IgD-negative memory B cell (primary cell): Measurements from ENCODE around the gene UCHL3. TPM values are rescaled to one million over a fixed set of nuclear protein-coding genes. Genes with fewer than 3 reads are reported as not detected.

Source experiments
- H3K27ac Mint-ChIP-seq, 3 donors: one replicate each; pipeline ENCODE4 v1.8.0; 2020 to 2022; ENCODE audit warnings: mild to moderate bottlenecking in 3 of 3, mixed read lengths in 3 of 3, moderate library complexity in 1 of 3
- H3K27me3 Mint-ChIP-seq: one replicate; pipeline ENCODE4 v1.8.0; 2021; ENCODE audit warnings: mixed read lengths
- H3K36me3 Mint-ChIP-seq: one replicate; pipeline ENCODE4 v1.8.0; 2020; ENCODE audit warnings: mild to moderate bottlenecking, mixed read lengths
- H3K4me1 Mint-ChIP-seq, 3 donors: one replicate each; pipeline ENCODE4 v1.8.0; 2020 to 2022; ENCODE audit warnings: mixed read lengths in 3 of 3, mild to moderate bottlenecking in 1 of 3
- H3K4me3 Mint-ChIP-seq, 4 donors: one replicate each; pipeline ENCODE4 v1.8.0; 2020 to 2022; ENCODE audit warnings: mild to moderate bottlenecking in 4 of 4, mixed read lengths in 4 of 4, moderate library complexity in 3 of 4
- H3K9me3 Mint-ChIP-seq, 3 donors: one replicate each; pipeline ENCODE4 v1.8.0; 2020 to 2021; ENCODE audit warnings: mixed read lengths in 3 of 3, mild to moderate bottlenecking in 1 of 3
- polyA plus RNA-seq: library from polyadenylated mRNA; unstranded; fragments of 300-500 nt; fragmentation: Illumina TruSeq; gene quantifications from one replicate; pipeline ENCODE4 v1.2.3, GENCODE V29; 2021

The UCHL3 gene
- polyA plus RNA-seq, 1 donor from 2014 or later, result 30.4 TPM

DNA sequence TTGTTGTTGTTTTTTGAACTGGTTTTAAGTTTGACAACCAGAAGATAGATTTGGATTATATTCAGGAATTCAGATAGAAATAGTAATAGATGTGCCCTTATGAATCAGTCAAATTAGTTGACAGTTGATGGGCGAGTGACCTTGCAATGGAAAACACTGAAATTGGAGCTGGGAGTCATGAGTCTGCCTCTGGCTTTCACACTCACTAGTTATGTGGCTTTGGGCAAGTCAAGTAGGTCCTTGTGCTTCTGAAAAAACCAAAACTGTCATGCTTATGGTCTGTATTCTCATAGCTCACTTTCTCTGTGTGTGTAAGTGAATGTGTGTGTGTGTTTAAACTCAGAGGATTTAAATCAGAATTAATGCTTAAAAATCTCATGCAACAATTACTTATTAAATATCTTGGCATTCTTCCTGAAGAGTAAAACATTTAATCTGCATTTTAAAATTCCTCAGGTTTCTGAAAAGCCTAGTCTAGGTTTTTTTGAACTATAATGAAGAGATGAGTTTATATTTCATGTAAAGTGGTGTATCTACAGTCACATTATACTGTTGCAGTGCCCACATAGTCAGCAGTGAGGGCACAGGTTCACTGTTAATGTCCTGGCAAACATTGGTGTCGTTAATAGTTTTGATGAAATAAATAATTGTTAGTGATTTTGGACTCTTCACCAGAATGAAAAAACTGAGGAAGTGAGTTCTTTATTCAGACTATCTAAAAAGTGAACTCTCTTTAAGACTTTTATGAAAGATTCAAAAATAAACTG lies 32.5 kb downstream of the UCHL3 start:
- no peak overlapping the region for H3K4me3 Mint-ChIP-seq
- peaks cover 0 to 1% (median 1%) of the 10 kb centered on the region in 3 donors for H3K4me1 Mint-ChIP-seq
- no peak overlapping the region for H3K27ac Mint-ChIP-seq
- H3K27me3 Mint-ChIP-seq, result no peaks in the 10 kb centered on the region
- H3K9me3 Mint-ChIP-seq, result peaks cover 3 to 13% (median 5%) of the 10 kb centered on the region in 3 donors
- peaks cover 14% of the 10 kb centered on the region for H3K36me3 Mint-ChIP-seq

- Mint-ChIP-seq H3K36me3 (peaks cover 15% of the 10 kb centered on the region), H3K4me1 (peaks cover 0 to 2% (median 1%) of the 10 kb centered on the region in 3 donors), H3K27me3 (no peaks in the 10 kb centered on the region), H3K27ac (no peak overlapping the region), H3K4me3 (no peak overlapping the region), H3K9me3 (peaks cover 3 to 13% (median 5%) of the 10 kb centered on the region in 3 donors)
Measured at GRCh38 chr13:75583091-75583490, 33.5 kb downstream of the UCHL3 start.

DNA sequence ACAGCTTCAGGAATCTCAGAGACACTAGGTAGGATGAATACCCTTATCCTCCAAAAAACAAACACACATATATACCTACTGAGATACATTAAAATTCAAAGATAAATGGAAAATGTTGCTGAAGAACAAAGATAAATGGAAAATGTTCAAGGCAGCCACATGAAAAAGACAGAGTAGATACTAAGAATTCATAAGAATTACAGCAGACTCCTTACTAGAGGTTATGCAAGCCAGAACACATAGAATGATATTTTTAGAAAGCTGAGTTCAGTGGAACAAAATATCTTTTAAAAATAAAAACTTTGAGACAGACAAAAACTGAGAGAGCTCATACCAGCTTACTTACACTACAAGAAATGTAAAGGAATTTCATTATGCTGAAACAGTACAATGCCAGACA lies 35.6 kb downstream of the UCHL3 start:
- H3K27ac Mint-ChIP-seq, result no peak overlapping the region
- H3K36me3 Mint-ChIP-seq, result peaks cover 19% of the 10 kb centered on the region
- H3K27me3 Mint-ChIP-seq, result no peaks in the 10 kb centered on the region
- peaks cover 0 to 6% (median 0%) of the 10 kb centered on the region in 3 donors for H3K4me1 Mint-ChIP-seq
- no peak overlapping the region for H3K4me3 Mint-ChIP-seq
- H3K9me3 Mint-ChIP-seq, result peaks cover 3 to 13% (median 5%) of the 10 kb centered on the region in 3 donors

- Mint-ChIP-seq H3K27ac (peak overlapping the region in 1 of 3 donors; percentile 78), H3K27me3 (no peaks in the 10 kb centered on the region), H3K4me3 (no peak overlapping the region), H3K9me3 (peaks cover 3 to 13% (median 5%) of the 10 kb centered on the region in 3 donors), H3K4me1 (peaks cover 0 to 6% (median 0%) of the 10 kb centered on the region in 3 donors), H3K36me3 (peaks cover 24% of the 10 kb centered on the region)
Measured at GRCh38 chr13:75587679-75588078, 38.1 kb downstream of the UCHL3 start.

- Mint-ChIP-seq H3K9me3 (no peaks in the 10 kb centered on the region), H3K27me3 (no peaks in the 10 kb centered on the region), H3K36me3 (peaks cover 19% of the 10 kb centered on the region), H3K4me1 (no peaks in the 10 kb centered on the region), H3K27ac (peak overlapping the region in 1 of 3 donors; percentile 81), H3K4me3 (no peak overlapping the region)
Measured at GRCh38 chr13:75596657-75597182, 47.1 kb downstream of the UCHL3 start.

GRCh38 chr13:75600371-75600770 lies 50.8 kb downstream of the UCHL3 start:
- H3K36me3 Mint-ChIP-seq, result peaks cover 19% of the 10 kb centered on the region
- H3K4me3 Mint-ChIP-seq, result no peak overlapping the region
- H3K27me3 Mint-ChIP-seq, result no peaks in the 10 kb centered on the region
- no peaks in the 10 kb centered on the region for H3K4me1 Mint-ChIP-seq
- H3K27ac Mint-ChIP-seq, result no peak overlapping the region
- no peaks in the 10 kb centered on the region for H3K9me3 Mint-ChIP-seq

DNA sequence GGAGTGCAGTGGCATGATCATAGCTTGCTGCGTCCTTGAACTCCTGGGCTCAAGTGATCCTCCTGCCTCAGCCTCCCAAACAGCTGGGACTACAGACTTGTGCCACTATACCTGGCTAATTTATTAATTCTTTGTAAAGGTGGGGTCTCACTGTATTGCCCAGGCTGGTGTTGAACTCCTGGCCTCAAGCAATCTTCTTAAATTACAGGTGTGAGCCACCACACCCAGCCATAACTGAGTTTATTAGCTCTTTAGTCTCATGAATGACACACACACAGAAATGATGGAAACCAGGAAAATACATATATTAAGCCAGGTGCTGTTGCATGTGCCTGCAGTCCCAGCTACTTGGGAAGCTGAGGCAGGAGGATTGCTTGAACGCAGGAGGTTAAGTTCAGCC lies 53.4 kb downstream of the UCHL3 start:
- Mint-ChIP-seq H3K36me3 (peaks cover 10% of the 10 kb centered on the region), H3K27me3 (no peaks in the 10 kb centered on the region), H3K27ac (no peak overlapping the region), H3K9me3 (no peaks in the 10 kb centered on the region), H3K4me3 (no peak overlapping the region), H3K4me1 (no peaks in the 10 kb centered on the region)

GRCh38 chr13:75607447-75607846 lies 57.9 kb downstream of the UCHL3 start:
- Mint-ChIP-seq H3K4me3 (no peak overlapping the region), H3K4me1 (no peaks in the 10 kb centered on the region), H3K36me3 (no peaks in the 10 kb centered on the region), H3K9me3 (no peaks in the 10 kb centered on the region), H3K27ac (no peak overlapping the region), H3K27me3 (no peaks in the 10 kb centered on the region)

GRCh38 chr13:75610466-75610865 lies 60.9 kb downstream of the UCHL3 start:
- H3K36me3 Mint-ChIP-seq, result peaks cover 5% of the 10 kb centered on the region
- no peak overlapping the region for H3K4me3 Mint-ChIP-seq
- H3K9me3 Mint-ChIP-seq, result no peaks in the 10 kb centered on the region
- no peaks in the 10 kb centered on the region for H3K27me3 Mint-ChIP-seq
- no peaks in the 10 kb centered on the region for H3K4me1 Mint-ChIP-seq
- H3K27ac Mint-ChIP-seq, result no peak overlapping the region

GRCh38 chr13:75612354-75612753 lies 62.8 kb downstream of the UCHL3 start:
- Mint-ChIP-seq H3K27me3 (no peaks in the 10 kb centered on the region), H3K36me3 (peaks cover 9% of the 10 kb centered on the region), H3K4me1 (no peaks in the 10 kb centered on the region), H3K9me3 (no peaks in the 10 kb centered on the region), H3K27ac (no peak overlapping the region), H3K4me3 (no peak overlapping the region)

- Mint-ChIP-seq H3K27me3 (no peaks in the 10 kb centered on the region), H3K27ac (no peak overlapping the region), H3K4me3 (no peak overlapping the region), H3K4me1 (no peaks in the 10 kb centered on the region), H3K36me3 (peaks cover 9% of the 10 kb centered on the region), H3K9me3 (peaks cover 0 to 2% (median 0%) of the 10 kb centered on the region in 3 donors)
Measured at GRCh38 chr13:75617230-75617629, 67.6 kb downstream of the UCHL3 start.

GRCh38 chr13:75618308-75618707 lies 68.7 kb downstream of the UCHL3 start:
- Mint-ChIP-seq H3K9me3 (peaks cover 0 to 2% (median 0%) of the 10 kb centered on the region in 3 donors), H3K27ac (no peak overlapping the region), H3K4me1 (no peaks in the 10 kb centered on the region)

GRCh38 chr13:75620020-75620419 lies 70.4 kb downstream of the UCHL3 start:
- Mint-ChIP-seq H3K27me3 (no peaks in the 10 kb centered on the region), H3K4me1 (no peaks in the 10 kb centered on the region), H3K36me3 (peaks cover 6% of the 10 kb centered on the region), H3K4me3 (no peak overlapping the region), H3K27ac (no peak overlapping the region), H3K9me3 (peaks cover 0 to 2% (median 0%) of the 10 kb centered on the region in 3 donors)

More at GRCh38 chr13:75618308-75618707, 68.7 kb downstream of the UCHL3 start:
- Mint-ChIP-seq H3K36me3 (peaks cover 6% of the 10 kb centered on the region), H3K4me3 (no peak overlapping the region), H3K27me3 (no peaks in the 10 kb centered on the region)

- H3K4me3 Mint-ChIP-seq, result no peak overlapping the region
- H3K36me3 Mint-ChIP-seq, result peaks cover 7% of the 10 kb centered on the region
- H3K9me3 Mint-ChIP-seq, result peaks cover 0 to 2% (median 2%) of the 10 kb centered on the region in 3 donors
- H3K27me3 Mint-ChIP-seq, result no peaks in the 10 kb centered on the region
- H3K27ac Mint-ChIP-seq, result no peak overlapping the region
- H3K4me1 Mint-ChIP-seq, result no peaks in the 10 kb centered on the region
Measured at GRCh38 chr13:75621147-75621546, 71.6 kb downstream of the UCHL3 start.

GRCh38 chr13:75628801-75629200 lies 79.2 kb downstream of the UCHL3 start:
- no peak overlapping the region for H3K4me3 Mint-ChIP-seq
- H3K36me3 Mint-ChIP-seq, result peaks cover 7% of the 10 kb centered on the region
- H3K9me3 Mint-ChIP-seq, result peaks cover 0 to 2% (median 0%) of the 10 kb centered on the region in 3 donors
- H3K27me3 Mint-ChIP-seq, result no peaks in the 10 kb centered on the region
- H3K27ac Mint-ChIP-seq, result no peak overlapping the region
- H3K4me1 Mint-ChIP-seq, result peaks cover 0 to 5% (median 3%) of the 10 kb centered on the region in 3 donors

DNA sequence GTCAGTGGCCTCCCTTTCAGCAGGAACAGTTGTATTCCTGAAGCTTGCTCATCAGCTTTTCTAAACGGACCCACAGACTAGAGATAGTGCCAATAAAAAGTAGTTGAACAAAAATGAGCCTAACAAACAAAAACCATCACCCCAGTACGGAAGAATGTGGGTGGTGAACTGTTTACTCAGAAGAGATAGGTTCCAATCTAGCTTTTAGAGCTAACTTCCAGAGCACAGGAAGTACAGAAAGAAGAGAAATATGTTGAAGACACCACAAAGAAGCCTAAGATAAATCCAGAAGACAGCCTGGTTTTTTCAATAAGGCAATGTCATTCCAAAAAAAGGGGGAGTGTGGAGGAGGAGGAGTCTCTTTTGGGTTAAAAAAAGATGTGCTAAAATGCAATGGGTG lies 83.7 kb downstream of the UCHL3 start:
- Mint-ChIP-seq H3K27ac (peak overlapping the region in 1 of 3 donors; percentile 50), H3K27me3 (peaks cover 4% of the 10 kb centered on the region), H3K4me3 (peak overlapping the region in 3 of 4 donors; percentile 1 to 92 (median 79)), H3K4me1 (peaks cover 6 to 17% (median 11%) of the 10 kb centered on the region in 3 donors), H3K36me3 (peaks cover 2% of the 10 kb centered on the region), H3K9me3 (peaks cover 0 to 1% (median 0%) of the 10 kb centered on the region in 3 donors)
